PFSK-1 (cell line): ENCODE data around the gene RPL31.

ENCODE experiments used
- FOXP2 ChIP-seq: optimal IDR thresholded peaks from 2 replicates; pipeline ENCODE3; 2011; ENCODE audit warnings: borderline replicate concordance, control low read depth, inconsistent platforms; ENCODE audit not compliant: insufficient read depth; ENCODE audit errors: extremely low read length, extremely low read depth
- POLR2AphosphoS5 ChIP-seq: IDR thresholded peaks from 2 replicates; pipeline ENCODE4 v1.6.1; 2012; ENCODE audit warnings: low read depth, mild to moderate bottlenecking, control low read depth, low read length, moderate library complexity
- SIN3A ChIP-seq: IDR thresholded peaks from 2 replicates; pipeline ENCODE4 v1.6.1; 2012; ENCODE audit warnings: mild to moderate bottlenecking, low read length, moderate library complexity, borderline replicate concordance; ENCODE audit not compliant: insufficient read depth
- TAF1 ChIP-seq: IDR thresholded peaks from 2 replicates; pipeline ENCODE4 v1.6.1; 2012; ENCODE audit warnings: low read length, control low read depth, borderline replicate concordance; ENCODE audit not compliant: insufficient read depth
- TF ChIP-seq, protein P1 (sequence below), 2 experiments: IDR thresholded peaks; 2 replicates each; pipeline versions ENCODE4 v1.6.1 to v1.8.0; 2011 to 2012; ENCODE audit warnings: low read depth in 2 of 2, low read length in 2 of 2, control low read depth in 1 of 2, inconsistent platforms in 1 of 2, mild to moderate bottlenecking in 1 of 2, moderate library complexity in 1 of 2; ENCODE audit not compliant: insufficient read depth in 1 of 2

DNA sequence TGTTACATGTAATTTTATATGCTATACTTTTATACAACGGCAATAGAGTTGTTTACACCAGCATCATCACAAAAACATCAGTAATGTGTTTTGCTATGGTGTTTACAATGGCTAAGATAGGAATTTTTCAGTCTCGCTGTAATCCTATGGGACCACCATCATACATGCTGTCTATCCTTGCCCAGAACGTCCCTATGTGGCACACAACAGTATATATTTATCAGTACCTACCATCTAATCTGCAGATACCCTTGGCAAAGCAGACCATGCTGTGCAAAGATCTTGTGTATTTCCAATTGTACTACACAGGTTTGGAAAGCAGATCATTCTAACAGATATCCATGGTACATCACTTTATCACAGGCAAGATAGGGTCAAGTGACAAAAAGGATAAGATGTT lies 15.3 kb downstream of the RPL31 start:
- no peak for TF ChIP-seq POLR2AphosphoS5
- TF ChIP-seq TAF1: no peak
- TF ChIP-seq, protein P1, sequence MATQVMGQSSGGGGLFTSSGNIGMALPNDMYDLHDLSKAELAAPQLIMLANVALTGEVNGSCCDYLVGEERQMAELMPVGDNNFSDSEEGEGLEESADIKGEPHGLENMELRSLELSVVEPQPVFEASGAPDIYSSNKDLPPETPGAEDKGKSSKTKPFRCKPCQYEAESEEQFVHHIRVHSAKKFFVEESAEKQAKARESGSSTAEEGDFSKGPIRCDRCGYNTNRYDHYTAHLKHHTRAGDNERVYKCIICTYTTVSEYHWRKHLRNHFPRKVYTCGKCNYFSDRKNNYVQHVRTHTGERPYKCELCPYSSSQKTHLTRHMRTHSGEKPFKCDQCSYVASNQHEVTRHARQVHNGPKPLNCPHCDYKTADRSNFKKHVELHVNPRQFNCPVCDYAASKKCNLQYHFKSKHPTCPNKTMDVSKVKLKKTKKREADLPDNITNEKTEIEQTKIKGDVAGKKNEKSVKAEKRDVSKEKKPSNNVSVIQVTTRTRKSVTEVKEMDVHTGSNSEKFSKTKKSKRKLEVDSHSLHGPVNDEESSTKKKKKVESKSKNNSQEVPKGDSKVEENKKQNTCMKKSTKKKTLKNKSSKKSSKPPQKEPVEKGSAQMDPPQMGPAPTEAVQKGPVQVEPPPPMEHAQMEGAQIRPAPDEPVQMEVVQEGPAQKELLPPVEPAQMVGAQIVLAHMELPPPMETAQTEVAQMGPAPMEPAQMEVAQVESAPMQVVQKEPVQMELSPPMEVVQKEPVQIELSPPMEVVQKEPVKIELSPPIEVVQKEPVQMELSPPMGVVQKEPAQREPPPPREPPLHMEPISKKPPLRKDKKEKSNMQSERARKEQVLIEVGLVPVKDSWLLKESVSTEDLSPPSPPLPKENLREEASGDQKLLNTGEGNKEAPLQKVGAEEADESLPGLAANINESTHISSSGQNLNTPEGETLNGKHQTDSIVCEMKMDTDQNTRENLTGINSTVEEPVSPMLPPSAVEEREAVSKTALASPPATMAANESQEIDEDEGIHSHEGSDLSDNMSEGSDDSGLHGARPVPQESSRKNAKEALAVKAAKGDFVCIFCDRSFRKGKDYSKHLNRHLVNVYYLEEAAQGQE (IDR thresholded peaks at IDR 0.05; ENCODE audit: insufficient read depth in 1 of 2, low read depth in 2 of 2, low read length in 2 of 2): no peak
- TF ChIP-seq FOXP2: no peak
- no peak for TF ChIP-seq SIN3A
